Ramos (cell line): ENCODE results near the gene LPCAT3.

Source experiments
- in situ Hi-C: fragments of 300-500 bp; cut with MboI; formaldehyde crosslinking; loops from one replicate; pipeline ENCODE4 v1.14.3; 2022; ENCODE audit warnings: low sequenced_read_pairs; ENCODE audit not compliant: unreplicated experiment

LPCAT3 gene

GRCh38 chr12:7004840-7005239, 13.4 kb downstream of the LPCAT3 start:
- in situ Hi-C loops: no loop called here

- in situ Hi-C loops: no loop called here
These were observed 13.9 kb downstream of the LPCAT3 start for GRCh38 chr12:7004287-7004803.

GRCh38 chr12:7001921-7002591, 16.2 kb downstream of the LPCAT3 start:
- in situ Hi-C loops: no loop called here

GRCh38 chr12:6998715-6999451, 19.4 kb downstream of the LPCAT3 start:
- in situ Hi-C loops: no loop called here

GRCh38 chr12:6996040-6996441, 22.2 kb downstream of the LPCAT3 start:
- in situ Hi-C loops: no loop called here

- in situ Hi-C loops: no loop called here
These were observed 30.2 kb downstream of the LPCAT3 start for GRCh38 chr12:6987956-6988553.

- in situ Hi-C loops: no loop called here
These were observed 35.7 kb downstream of the LPCAT3 start for GRCh38 chr12:6982532-6982931.

- in situ Hi-C loops: no loop called here
These were observed 36.9 kb downstream of the LPCAT3 start for GRCh38 chr12:6981152-6982052.

- in situ Hi-C loops: no loop called here
These were observed 37.5 kb downstream of the LPCAT3 start for GRCh38 chr12:6980740-6981139.

- in situ Hi-C loops: no loop called here
These were observed 38.2 kb downstream of the LPCAT3 start for GRCh38 chr12:6980075-6980474.

- in situ Hi-C loops: no loop called here
These were observed 38.8 kb downstream of the LPCAT3 start for GRCh38 chr12:6979453-6979852.

- in situ Hi-C loops: no loop called here
These were observed 39.3 kb downstream of the LPCAT3 start for GRCh38 chr12:6979021-6979420.

GRCh38 chr12:6978611-6979011, 39.7 kb downstream of the LPCAT3 start:
- in situ Hi-C loops: no loop called here

- in situ Hi-C loops: no loop called here
These were observed 40.1 kb downstream of the LPCAT3 start for GRCh38 chr12:6978188-6978587.

- in situ Hi-C loops: no loop called here
These were observed 40.6 kb downstream of the LPCAT3 start for GRCh38 chr12:6977653-6978052.

GRCh38 chr12:6975297-6976032, 42.8 kb downstream of the LPCAT3 start:
- in situ Hi-C loops: no loop called here

- in situ Hi-C loops: no loop called here
These were observed 44.1 kb downstream of the LPCAT3 start for GRCh38 chr12:6974180-6974579.

GRCh38 chr12:6970096-6970527, 48.2 kb downstream of the LPCAT3 start:
- in situ Hi-C loops: no loop called here

GRCh38 chr12:6968426-6968825, 49.9 kb downstream of the LPCAT3 start:
- in situ Hi-C loops: no loop called here
